HEK293 (cell line): ENCODE measurements around the gene ENDOV.
A peak's percentile ranks its signal among the peaks of the same experiment; 100 is the strongest.

Experiments
- BCL11A ChIP-seq: fragments of 450-650 bp; formaldehyde crosslinking; IDR thresholded peaks from 2 replicates; pipeline ENCODE4 v1.5.1; 2016; ENCODE audit warnings: low read depth, missing biosample characterization, missing genetic modification characterization
- CTCF ChIP-seq: fragments of 450-650 bp; formaldehyde crosslinking; IDR thresholded peaks from 2 replicates; pipeline ENCODE4 v1.5.1; 2016; ENCODE audit warnings: missing biosample characterization, missing genetic modification characterization
- PATZ1 ChIP-seq: fragments of 450-650 bp; formaldehyde crosslinking; IDR thresholded peaks from 2 replicates; pipeline ENCODE4 v1.5.1; 2016; ENCODE audit warnings: missing biosample characterization, missing genetic modification characterization
- RBAK ChIP-seq: fragments of 450-650 bp; formaldehyde crosslinking; IDR thresholded peaks from 2 replicates; pipeline ENCODE4 v1.5.1; 2016; ENCODE audit warnings: missing biosample characterization, missing genetic modification characterization
- SP2 ChIP-seq: fragments of 450-650 bp; formaldehyde crosslinking; IDR thresholded peaks from 2 replicates; pipeline ENCODE4 v1.5.1; 2016; ENCODE audit warnings: missing biosample characterization, missing genetic modification characterization
- TCF7L2 ChIP-seq: IDR thresholded peaks from 2 replicates; pipeline ENCODE4 v1.6.1; 2011; ENCODE audit warnings: low read depth, mild to moderate bottlenecking, inconsistent platforms, low read length, moderate library complexity, borderline replicate concordance
- YY1 ChIP-seq: fragments of 450-650 bp; formaldehyde crosslinking; IDR thresholded peaks from 2 replicates; pipeline ENCODE4 v1.5.1; 2018; ENCODE audit warnings: missing biosample characterization, missing genetic modification characterization
- ZBTB11 ChIP-seq: fragments of 450-650 bp; formaldehyde crosslinking; conservative IDR thresholded peaks from 2 replicates; pipeline ENCODE4 v1.5.1; 2016; ENCODE audit warnings: low read depth, missing biosample characterization, missing genetic modification characterization
- ZFP41 ChIP-seq: fragments of 450-650 bp; formaldehyde crosslinking; IDR thresholded peaks from 2 replicates; pipeline ENCODE4 v1.5.1; 2016; ENCODE audit warnings: missing biosample characterization, missing genetic modification characterization, borderline replicate concordance
- ZNF18 ChIP-seq: fragments of 450-650 bp; formaldehyde crosslinking; IDR thresholded peaks from 2 replicates; pipeline ENCODE4 v1.5.1; 2016; ENCODE audit warnings: missing biosample characterization, missing genetic modification characterization
- ZNF239 ChIP-seq: fragments of 450-650 bp; formaldehyde crosslinking; IDR thresholded peaks from 2 replicates; pipeline ENCODE4 v1.5.1; 2016; ENCODE audit warnings: missing biosample characterization, missing genetic modification characterization
- ZNF544 ChIP-seq: fragments of 450-650 bp; formaldehyde crosslinking; IDR thresholded peaks from 2 replicates; pipeline ENCODE4 v1.5.0; 2017; ENCODE audit warnings: missing biosample characterization, missing genetic modification characterization
- ZNF76 ChIP-seq: fragments of 450-650 bp; formaldehyde crosslinking; IDR thresholded peaks from 2 replicates; pipeline ENCODE4; 2016; ENCODE audit warnings: low read depth, missing biosample characterization, missing genetic modification characterization, borderline replicate concordance
- ZNF830 ChIP-seq: fragments of 450-650 bp; IDR thresholded peaks from 2 replicates; pipeline ENCODE4 v1.5.0; 2018; ENCODE audit warnings: missing biosample characterization, missing genetic modification characterization, low read depth, mild to moderate bottlenecking, moderate library complexity

GRCh38 chr17:80456465-80457235, 41.7 kb downstream of the ENDOV start:
- no peak for TF ChIP-seq SP2 (tag by site-specific recombination)
- TF ChIP-seq ZFP41 (tag by site-specific recombination), result no peak
- TF ChIP-seq ZNF239 (tag by site-specific recombination), result no peak
- TF ChIP-seq ZBTB11, result no peak
- TF ChIP-seq ZNF76 (tag by site-specific recombination), result no peak
- no peak for TF ChIP-seq BCL11A
- no peak for TF ChIP-seq RBAK (tag by site-specific recombination)
- no peak for TF ChIP-seq ZNF544 (tag by site-specific recombination)
- no peak for TF ChIP-seq CTCF
- no peak for TF ChIP-seq TCF7L2
- peak; percentile 41; the same call in 1 of the 2 replicates for TF ChIP-seq ZNF18 (tag by site-specific recombination)
- TF ChIP-seq YY1 (tag by site-specific recombination), result no peak
- TF ChIP-seq ZNF830, result no peak
- TF ChIP-seq PATZ1, result 0 out of 2 replicates have a peak, but pooled peaks have one; percentile 44
